PFSK-1 (cell line): ENCODE measurements around the gene DPCD.

Source experiments
- FOXP2 ChIP-seq: optimal IDR thresholded peaks from 2 replicates; pipeline ENCODE3; 2011; ENCODE audit warnings: borderline replicate concordance, control low read depth, inconsistent platforms; ENCODE audit not compliant: insufficient read depth; ENCODE audit errors: extremely low read length, extremely low read depth
- POLR2AphosphoS5 ChIP-seq: IDR thresholded peaks from 2 replicates; pipeline ENCODE4 v1.6.1; 2012; ENCODE audit warnings: low read depth, mild to moderate bottlenecking, control low read depth, low read length, moderate library complexity
- SIN3A ChIP-seq: IDR thresholded peaks from 2 replicates; pipeline ENCODE4 v1.6.1; 2012; ENCODE audit warnings: mild to moderate bottlenecking, low read length, moderate library complexity, borderline replicate concordance; ENCODE audit not compliant: insufficient read depth
- TAF1 ChIP-seq: IDR thresholded peaks from 2 replicates; pipeline ENCODE4 v1.6.1; 2012; ENCODE audit warnings: low read length, control low read depth, borderline replicate concordance; ENCODE audit not compliant: insufficient read depth
- TF ChIP-seq, protein P1 (sequence below), 2 experiments: IDR thresholded peaks; 2 replicates each; pipeline versions ENCODE4 v1.6.1 to v1.8.0; 2011 to 2012; ENCODE audit warnings: low read depth in 2 of 2, low read length in 2 of 2, control low read depth in 1 of 2, inconsistent platforms in 1 of 2, mild to moderate bottlenecking in 1 of 2, moderate library complexity in 1 of 2; ENCODE audit not compliant: insufficient read depth in 1 of 2

The DPCD gene

DNA sequence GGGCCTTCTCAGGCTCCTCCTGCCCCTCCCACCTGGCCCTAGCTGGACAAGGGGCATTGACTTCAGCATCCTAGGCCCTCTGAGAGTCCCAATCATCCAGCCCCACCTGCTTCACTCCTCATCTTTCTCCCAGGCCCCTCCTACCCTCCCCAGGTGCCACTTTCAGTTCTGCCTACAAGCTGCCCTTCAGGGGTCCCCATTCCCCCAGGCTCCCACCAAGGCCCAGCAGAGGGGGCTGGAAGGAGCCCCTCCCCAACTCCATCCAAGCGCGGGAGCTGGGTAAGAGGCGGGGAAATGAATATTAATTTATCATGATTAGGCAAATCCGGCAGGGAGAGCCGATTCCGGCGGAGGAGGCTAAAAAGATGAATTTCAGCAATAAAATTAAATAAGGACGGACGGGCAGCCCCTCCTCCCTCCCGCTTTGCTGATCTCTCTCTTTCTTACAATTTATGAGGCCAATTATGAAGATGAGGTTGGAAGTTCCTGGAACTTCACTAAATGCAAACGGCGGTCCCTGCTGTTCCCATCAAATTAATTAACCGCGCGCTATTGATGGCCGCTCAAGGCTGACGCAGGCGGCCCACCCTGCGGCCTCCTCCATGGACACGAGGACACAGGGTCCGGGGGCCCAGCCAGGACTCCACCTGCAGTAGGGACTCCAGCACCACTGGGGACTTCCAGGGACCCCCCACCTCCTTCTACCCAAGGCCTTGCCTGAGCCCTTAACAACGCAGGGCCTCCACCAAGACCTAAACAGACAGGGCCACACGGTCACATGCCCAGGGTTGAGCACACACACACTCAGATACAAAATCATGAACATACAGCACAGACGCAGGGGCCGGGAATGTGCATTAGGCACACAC is 14.0 kb upstream of the DPCD start:
- TF ChIP-seq, protein P1, sequence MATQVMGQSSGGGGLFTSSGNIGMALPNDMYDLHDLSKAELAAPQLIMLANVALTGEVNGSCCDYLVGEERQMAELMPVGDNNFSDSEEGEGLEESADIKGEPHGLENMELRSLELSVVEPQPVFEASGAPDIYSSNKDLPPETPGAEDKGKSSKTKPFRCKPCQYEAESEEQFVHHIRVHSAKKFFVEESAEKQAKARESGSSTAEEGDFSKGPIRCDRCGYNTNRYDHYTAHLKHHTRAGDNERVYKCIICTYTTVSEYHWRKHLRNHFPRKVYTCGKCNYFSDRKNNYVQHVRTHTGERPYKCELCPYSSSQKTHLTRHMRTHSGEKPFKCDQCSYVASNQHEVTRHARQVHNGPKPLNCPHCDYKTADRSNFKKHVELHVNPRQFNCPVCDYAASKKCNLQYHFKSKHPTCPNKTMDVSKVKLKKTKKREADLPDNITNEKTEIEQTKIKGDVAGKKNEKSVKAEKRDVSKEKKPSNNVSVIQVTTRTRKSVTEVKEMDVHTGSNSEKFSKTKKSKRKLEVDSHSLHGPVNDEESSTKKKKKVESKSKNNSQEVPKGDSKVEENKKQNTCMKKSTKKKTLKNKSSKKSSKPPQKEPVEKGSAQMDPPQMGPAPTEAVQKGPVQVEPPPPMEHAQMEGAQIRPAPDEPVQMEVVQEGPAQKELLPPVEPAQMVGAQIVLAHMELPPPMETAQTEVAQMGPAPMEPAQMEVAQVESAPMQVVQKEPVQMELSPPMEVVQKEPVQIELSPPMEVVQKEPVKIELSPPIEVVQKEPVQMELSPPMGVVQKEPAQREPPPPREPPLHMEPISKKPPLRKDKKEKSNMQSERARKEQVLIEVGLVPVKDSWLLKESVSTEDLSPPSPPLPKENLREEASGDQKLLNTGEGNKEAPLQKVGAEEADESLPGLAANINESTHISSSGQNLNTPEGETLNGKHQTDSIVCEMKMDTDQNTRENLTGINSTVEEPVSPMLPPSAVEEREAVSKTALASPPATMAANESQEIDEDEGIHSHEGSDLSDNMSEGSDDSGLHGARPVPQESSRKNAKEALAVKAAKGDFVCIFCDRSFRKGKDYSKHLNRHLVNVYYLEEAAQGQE (IDR thresholded peaks at IDR 0.05; ENCODE audit: insufficient read depth in 1 of 2, low read depth in 2 of 2, low read length in 2 of 2): no peak
- TF ChIP-seq SIN3A (no peak), TAF1 (no peak), FOXP2 (no peak), POLR2AphosphoS5 (no peak)

DNA sequence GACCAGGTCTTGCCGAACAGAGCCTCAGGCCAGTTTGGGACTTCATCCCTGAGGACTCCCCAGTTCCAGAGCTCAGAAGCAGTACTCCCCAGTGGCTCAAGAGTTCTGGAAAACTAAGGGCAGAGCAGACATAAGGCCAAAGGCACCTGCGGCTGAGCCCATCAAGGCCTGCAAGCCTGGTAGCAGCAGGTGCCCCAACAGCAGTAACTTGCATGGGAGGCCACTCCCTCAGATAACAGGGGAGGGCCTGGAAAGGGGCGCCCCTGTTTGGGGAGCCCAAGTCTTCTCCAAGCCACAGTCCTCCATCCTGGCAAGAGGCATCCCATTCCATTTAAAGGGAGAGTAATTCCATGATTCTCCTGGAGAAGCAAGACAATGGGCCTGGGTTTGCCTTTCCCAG is 13.0 kb upstream of the DPCD start:
- TF ChIP-seq FOXP2: no peak
- TF ChIP-seq, protein P1 (IDR thresholded peaks at IDR 0.05; ENCODE audit: insufficient read depth in 1 of 2, low read depth in 2 of 2, low read length in 2 of 2): no peak
- no peak for TF ChIP-seq TAF1
- no peak for TF ChIP-seq SIN3A
- TF ChIP-seq POLR2AphosphoS5: no peak

DNA sequence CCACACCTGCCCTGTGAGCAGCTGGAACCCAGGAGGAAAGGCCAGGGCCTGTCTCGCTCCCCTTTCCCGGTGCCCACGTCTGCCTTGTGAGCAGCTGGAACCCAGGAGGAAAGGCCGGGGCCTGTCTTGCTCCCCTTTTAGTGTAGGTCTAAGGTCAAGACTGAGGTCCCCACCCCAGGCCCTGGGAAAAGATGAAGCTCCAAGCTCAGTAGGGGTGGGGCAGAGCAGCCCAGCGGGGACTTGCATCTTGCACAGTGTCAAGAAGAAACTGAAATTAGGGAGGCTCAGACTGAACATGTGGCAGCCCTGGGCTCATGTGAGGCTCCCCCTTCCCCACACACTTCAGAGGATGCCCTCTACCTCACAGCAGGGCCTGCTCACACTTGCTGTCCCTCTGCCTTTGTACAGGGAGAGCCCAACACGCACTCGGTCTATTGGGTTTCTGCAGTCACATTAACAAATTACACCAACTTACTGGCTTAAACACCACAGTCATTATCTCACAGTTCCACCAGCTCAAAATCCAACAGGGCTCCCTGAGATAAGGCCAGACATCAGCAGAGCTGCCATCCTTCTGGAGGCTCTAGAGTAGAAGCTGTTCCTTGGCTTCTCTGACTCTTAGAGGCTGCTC is 12.4 kb upstream of the DPCD start:
- no peak for TF ChIP-seq POLR2AphosphoS5
- TF ChIP-seq TAF1: no peak
- TF ChIP-seq FOXP2: no peak
- TF ChIP-seq SIN3A: no peak
- TF ChIP-seq, protein P1 (IDR thresholded peaks at IDR 0.05; ENCODE audit: insufficient read depth in 1 of 2, low read depth in 2 of 2, low read length in 2 of 2): no peak

DNA sequence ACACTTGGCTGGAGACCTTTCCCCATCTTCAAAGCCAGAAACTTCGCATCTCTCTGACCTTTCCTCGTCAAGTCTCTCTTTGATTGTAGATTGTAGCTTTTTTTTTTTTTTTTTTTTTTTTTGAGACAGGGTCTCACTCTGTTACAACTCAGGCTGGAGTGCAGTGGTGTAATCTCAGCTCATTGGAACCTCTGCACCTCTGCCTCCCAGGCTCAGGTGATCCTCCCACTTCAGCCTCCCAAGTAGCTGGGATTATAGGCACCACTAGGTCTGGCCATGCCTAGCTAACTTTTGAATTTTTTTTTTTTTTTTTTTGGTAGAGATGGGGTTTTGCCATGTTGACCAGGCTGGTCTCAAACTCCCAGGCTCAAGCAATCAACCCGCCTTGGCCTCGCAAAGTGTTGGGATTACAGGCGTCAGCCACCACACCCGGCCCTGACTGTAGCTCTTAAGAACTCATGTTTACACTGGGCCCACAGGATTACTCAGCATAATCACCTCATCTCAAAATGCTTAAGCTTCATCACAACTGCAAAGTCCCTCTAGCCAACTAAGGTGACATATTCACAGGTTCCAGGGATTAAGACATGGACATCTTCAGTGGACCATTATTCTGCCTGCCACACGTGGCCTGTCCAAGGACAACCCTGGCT is 11.8 kb upstream of the DPCD start:
- TF ChIP-seq FOXP2 (no peak), SIN3A (no peak), POLR2AphosphoS5 (no peak), TAF1 (no peak)
- TF ChIP-seq, protein P1 (IDR thresholded peaks at IDR 0.05; ENCODE audit: insufficient read depth in 1 of 2, low read depth in 2 of 2, low read length in 2 of 2): no peak
